ENCODE measurements around the gene RTF1.

RTF1 gene

GRCh38 chr15:41530363-41530956, 113.6 kb downstream of the RTF1 start:
- Histone ChIP-seq H3K4me3 (ENCODE audit: low read depth, low read length) (no peak overlapping the region), H3K9ac (ENCODE audit: low read length) (no peak overlapping the region), H3K27me3 (ENCODE audit: control insufficient read depth, insufficient read depth, low read length) (no peaks in the 10 kb centered on the region), H3K9me3 (ENCODE audit: control insufficient read depth, insufficient read depth, low read depth, low read length) (no peaks in the 10 kb centered on the region), H3K27ac (ENCODE audit: low read depth, low read length) (no peak overlapping the region), H3K4me1 (ENCODE audit: control insufficient read depth, insufficient read depth, low read length) (no peaks in the 10 kb centered on the region), H3K36me3 (ENCODE audit: control insufficient read depth, insufficient read depth, low read length) (peaks cover 85% of the 10 kb centered on the region)
